ENCODE results near the gene VPS25. TPM values are rescaled to one million over a fixed set of nuclear protein-coding genes. Genes with fewer than 3 reads are reported as not detected.

Gene VPS25
- total and polyA plus RNA-seq, 2 experiments from 2014 or later = 101 to 136 TPM

- H3K4me3 ChIP-seq = no peak overlapping the region
- no peaks in the 10 kb centered on the region for H3K27me3 ChIP-seq
- no peaks in the 10 kb centered on the region for H3K9me3 ChIP-seq (ENCODE audit: low read depth)
- DNase-seq (ENCODE audit: low read depth in 1 of 2, low spot score in 1 of 2) = peak in 1 of 2 donors; percentile 33
- H3K36me3 ChIP-seq = no peaks in the 10 kb centered on the region
- H3K4me1 ChIP-seq (ENCODE audit: low read depth) = no peaks in the 10 kb centered on the region
- no peak overlapping the region for H3K27ac ChIP-seq
- no peak for TF ChIP-seq CTCF (IDR thresholded peaks at IDR 0.05; ENCODE audit: low read depth, low read length)
Measured at GRCh38 chr17:42750739-42751344, 22.4 kb upstream of the VPS25 start.

GRCh38 chr17:42751628-42752027, 21.6 kb upstream of the VPS25 start:
- H3K4me3 ChIP-seq = no peak overlapping the region
- no peaks in the 10 kb centered on the region for H3K27me3 ChIP-seq
- H3K36me3 ChIP-seq = no peaks in the 10 kb centered on the region
- no peaks in the 10 kb centered on the region for H3K9me3 ChIP-seq (ENCODE audit: low read depth)
- H3K4me1 ChIP-seq (ENCODE audit: low read depth) = no peaks in the 10 kb centered on the region
- TF ChIP-seq CTCF (IDR thresholded peaks at IDR 0.05; ENCODE audit: low read depth, low read length) = no peak
- no peak overlapping the region for H3K27ac ChIP-seq
- DNase-seq (ENCODE audit: low read depth in 1 of 2, low spot score in 1 of 2) = peak in 1 of 2 donors; percentile 86

GRCh38 chr17:42754782-42755181, 18.5 kb upstream of the VPS25 start:
- no peaks in the 10 kb centered on the region for H3K27me3 ChIP-seq
- H3K4me1 ChIP-seq (ENCODE audit: low read depth) = no peaks in the 10 kb centered on the region
- H3K4me3 ChIP-seq = no peak overlapping the region
- H3K9me3 ChIP-seq (ENCODE audit: low read depth) = no peaks in the 10 kb centered on the region
- TF ChIP-seq CTCF (IDR thresholded peaks at IDR 0.05; ENCODE audit: low read depth, low read length) = no peak
- no peaks in the 10 kb centered on the region for H3K36me3 ChIP-seq
- no peak overlapping the region for H3K27ac ChIP-seq
- no peak for DNase-seq (ENCODE audit: low read depth in 1 of 2, low spot score in 1 of 2)

DNA sequence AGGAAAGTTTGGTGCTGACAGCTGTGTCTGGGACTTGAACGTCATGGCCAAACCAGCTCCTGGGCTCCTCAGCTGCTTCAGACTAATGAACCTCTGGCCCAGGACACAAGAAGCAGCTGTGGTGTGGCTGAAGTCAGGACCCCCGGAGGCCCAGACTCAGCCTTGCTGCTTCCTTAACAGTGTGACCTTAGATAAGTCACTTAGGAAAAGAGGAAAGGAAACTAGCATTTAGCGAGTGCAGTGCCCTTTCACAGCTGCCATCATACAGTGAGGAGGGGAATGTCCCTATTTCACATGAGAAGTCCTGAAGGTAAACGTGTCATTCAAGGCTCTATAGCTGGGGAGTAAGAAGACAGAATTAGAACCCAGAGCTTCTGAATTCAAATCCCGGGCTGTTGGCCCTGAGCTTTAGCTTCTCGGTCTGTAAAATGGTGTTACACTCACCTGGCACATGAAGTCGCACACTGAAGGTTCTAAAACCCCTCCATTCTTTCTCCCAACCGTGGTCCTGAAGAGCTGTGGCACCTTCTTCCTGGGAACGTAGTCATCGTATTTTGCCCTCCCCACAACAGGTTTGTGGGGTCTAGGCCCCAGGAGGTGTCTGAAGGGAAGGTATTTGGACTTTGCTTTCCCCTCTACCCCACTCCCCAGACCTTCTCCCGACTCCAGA, 13.1 kb upstream of the VPS25 start:
- no peaks in the 10 kb centered on the region for H3K4me1 ChIP-seq (ENCODE audit: low read depth)
- DNase-seq (ENCODE audit: low read depth in 1 of 2, low spot score in 1 of 2) = no peak
- H3K27me3 ChIP-seq = no peaks in the 10 kb centered on the region
- H3K4me3 ChIP-seq = peak overlapping the region; percentile 45
- no peaks in the 10 kb centered on the region for H3K36me3 ChIP-seq
- H3K27ac ChIP-seq = no peak overlapping the region
- no peaks in the 10 kb centered on the region for H3K9me3 ChIP-seq (ENCODE audit: low read depth)
- TF ChIP-seq CTCF (IDR thresholded peaks at IDR 0.05; ENCODE audit: low read depth, low read length) = no peak

GRCh38 chr17:42760652-42761581, 12.3 kb upstream of the VPS25 start, which contains the start of gene RAMP2:
TSS of gene RAMP2 (plus strand) at chr17:42761227. CDS start at chr17:42761262, 35 bp downstream.
- TF ChIP-seq CTCF (IDR thresholded peaks at IDR 0.05; ENCODE audit: low read depth, low read length) = no peak
- Histone ChIP-seq H3K4me1 (ENCODE audit: low read depth) (no peaks in the 10 kb centered on the region), H3K36me3 (no peaks in the 10 kb centered on the region), H3K4me3 (peak within 1 kb of the TSS; percentile 45), H3K27me3 (no peaks in the 10 kb centered on the region), H3K9me3 (ENCODE audit: low read depth) (no peaks in the 10 kb centered on the region), H3K27ac (no peak within 1 kb of the TSS)
- peak; percentile 44 to 71 for DNase-seq (ENCODE audit: low read depth in 1 of 2, low spot score in 1 of 2)
